HG02678 (cell line): ENCODE measurements around the gene TMEM52.
"Not testable (repeated sequence)": the region's sequence is repeated elsewhere in the genome, so short reads cannot be mapped to it uniquely, and the experiment has no call there.

Experiments
- ATAC-seq: cut with Tn5 transposase; IDR thresholded peaks from one replicate; pipeline ENCODE4 v1.9.1; 2021; ENCODE audit warnings: mild to moderate bottlenecking, moderate library complexity; ENCODE audit not compliant: unreplicated experiment

The TMEM52 gene

DNA sequence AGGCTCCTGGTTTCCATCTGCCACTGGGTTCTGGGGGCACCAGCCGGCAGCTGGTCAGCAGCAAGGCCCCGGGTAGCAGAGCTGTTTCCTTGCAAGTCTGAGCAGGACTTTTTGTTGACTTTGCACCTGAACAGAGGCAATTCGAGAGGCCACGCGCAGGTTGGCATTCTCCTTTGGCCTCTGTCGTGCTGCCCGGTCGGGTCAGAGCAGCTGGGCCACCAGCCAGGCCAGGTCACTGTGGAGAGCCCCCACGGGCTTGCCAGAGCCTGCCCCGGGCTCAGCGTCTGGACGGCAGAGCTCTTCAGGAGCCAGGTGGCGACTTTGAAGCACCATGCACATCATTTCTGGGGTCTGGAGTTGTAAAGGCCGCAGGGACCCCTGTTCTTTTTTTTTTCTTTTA lies 28.4 kb upstream of the TMEM52 start:
- ATAC-seq: no peak

DNA sequence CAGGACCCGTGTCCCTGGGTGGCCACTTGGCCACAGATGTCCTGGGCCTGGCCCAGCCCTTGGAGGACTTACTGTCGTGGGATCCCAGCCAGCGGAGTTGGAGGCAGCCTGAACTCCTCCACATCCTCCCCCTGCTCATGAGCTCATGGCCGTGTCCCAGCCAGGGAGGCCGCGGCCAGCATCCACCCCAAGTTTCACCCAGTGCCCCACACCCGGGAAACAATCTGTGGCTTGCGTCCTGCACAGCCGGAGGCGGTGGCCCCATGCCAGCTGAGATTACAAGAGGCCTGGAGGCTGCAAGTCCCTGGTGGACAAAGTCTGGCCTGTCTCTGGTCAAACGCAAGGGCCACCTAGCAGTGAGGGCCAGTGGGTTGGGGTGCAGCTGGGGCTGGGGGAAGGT lies 27.5 kb upstream of the TMEM52 start:
- no peak for ATAC-seq

DNA sequence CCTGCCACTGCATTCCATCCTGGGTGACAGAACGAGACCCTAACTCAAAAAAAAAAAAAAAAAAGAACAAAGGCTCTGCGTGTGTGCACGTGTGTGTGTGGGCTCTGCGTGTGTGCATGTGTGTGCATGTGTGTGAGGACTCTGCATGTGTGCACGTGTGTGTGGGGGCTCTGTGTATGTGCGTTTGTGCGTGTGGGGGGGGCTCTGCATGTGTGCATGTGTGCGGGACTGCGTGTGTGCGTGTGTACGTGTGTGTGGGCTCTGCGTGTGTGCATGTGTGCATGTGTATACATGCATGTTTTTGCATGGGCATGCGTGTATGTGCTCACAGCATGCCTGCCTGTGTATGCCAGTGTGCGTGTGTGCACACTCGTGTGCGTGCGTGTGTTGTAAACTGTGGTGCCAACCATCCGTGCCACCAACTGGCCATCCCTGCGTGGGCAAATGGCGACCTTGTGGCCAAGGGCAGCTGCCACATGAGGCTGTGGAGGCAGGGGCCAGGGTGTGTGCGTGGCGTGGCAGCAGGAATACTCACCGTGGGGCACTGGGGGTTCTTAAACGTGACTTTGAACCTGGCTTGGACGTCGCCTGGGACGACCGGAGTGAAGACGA lies 26.8 kb upstream of the TMEM52 start:
- ATAC-seq: no peak

DNA sequence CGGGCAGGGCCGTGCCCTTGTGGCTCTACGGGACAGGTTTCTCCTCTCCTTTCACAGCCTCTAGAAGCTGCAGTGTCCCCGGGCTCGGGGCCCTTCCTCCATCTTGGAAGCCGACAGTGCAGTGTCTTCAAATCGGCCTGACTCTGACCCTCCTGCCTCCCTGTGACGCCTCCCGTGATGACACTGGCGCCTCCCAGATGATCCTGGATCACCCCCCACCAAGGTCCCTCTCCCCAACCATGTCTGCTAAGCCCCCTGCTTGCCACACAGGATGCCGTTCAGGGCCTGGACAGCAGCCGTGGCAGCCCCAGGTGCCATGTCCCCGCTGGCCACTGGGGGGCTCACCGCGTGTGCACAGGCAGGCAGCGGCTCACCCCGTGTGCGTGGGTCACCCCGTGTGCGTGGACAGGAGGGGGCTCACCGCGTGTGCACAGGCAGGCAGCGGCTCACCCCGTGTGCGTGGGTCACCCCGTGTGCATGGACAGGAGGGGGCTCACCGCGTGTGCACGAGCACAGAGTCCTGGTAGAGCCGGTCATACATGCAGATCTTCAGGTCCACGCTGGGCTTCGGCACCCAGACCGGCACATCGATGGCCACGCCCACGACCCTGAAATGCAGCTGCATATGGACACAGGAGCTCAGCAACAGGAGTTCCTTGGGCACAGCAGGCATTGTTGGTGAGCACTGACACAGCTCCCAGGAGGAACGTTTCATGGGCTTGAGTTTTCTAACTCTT lies 24.9 kb upstream of the TMEM52 start:
- ATAC-seq: no peak

DNA sequence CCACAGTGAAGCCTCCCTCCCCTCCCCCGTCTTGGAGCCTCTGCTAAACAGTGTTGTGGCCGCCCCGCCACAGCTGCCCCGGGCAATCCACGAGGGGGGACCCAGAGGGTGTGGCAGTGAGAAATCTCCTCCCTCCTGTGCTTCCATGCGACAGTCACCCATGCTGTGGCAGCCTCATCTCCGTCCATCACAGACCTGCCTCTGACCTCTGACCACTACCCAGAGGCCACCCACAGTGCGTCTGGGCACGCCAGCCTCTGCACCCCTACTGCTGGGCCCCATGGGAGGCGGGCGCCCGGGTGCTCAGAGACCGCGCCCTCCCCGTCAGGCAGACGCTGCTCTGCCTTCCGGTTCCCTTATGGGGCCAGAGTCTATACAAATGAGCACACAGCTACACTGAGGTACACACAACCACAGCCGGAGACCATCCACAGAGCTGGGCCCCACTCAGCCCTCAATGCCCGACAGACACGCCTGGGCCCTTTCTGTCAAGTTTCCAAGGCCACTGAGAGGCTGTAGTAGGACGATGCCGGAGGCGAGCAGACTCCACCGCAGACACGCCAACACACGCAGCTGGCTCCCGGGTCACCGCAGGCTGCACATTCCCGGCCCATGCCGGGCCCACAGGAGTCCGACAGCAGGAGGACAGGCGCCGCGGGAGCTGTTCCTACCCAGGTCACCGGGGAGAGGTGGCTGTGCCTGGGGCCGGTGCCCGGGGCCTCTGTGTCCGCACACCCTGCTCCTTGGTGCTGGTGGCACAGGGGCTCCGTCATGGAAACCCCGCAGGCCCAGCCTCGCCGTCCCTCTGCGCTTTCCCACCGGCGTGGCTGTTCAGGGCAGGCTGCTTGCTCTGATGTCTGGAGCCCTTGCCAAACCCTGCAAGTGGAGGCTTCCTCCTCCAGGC lies 23.9 kb upstream of the TMEM52 start:
- ATAC-seq: no peak

DNA sequence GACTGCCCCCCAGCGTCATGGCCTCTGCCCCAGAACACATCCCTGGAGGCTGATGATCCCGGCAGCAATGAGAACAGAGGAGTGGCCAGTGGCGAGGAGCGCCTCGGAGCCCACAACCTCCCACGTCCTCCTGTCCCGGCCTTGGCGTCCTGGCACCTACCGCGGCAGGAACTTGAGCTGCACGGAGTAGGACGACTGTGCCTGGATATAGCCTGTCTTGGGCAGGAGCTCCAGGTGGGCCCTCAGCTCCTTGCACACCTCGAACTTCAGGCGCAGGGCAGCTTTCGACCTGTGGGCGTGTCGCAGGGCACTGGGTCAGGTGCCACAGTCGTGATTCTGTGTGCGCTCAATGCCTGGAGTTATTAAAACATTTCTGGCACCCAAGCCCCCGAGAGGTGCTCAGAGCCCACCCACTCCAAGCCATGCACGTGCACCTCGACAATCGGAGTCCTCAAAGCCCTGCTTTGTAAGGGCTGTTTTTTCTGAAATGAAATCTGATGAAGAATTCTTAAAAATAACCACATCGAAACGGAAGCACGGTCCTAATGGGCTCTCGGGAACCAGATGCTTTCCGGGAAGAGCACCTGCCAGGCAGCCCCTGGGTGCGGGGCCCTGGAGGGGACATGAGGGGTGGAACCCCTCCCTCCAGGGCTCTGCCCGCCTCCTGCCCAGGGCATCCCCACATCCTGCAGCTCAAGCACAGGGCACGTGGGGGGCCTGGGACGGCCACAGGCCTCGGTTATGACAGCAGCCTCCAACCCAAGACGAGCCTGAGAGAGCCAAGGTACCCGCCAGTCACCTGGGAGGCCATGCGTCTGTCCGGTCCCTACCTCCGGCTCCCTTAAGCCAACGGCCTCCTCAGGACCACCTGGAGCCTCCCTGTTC lies 23.0 kb upstream of the TMEM52 start:
- ATAC-seq: no peak

DNA sequence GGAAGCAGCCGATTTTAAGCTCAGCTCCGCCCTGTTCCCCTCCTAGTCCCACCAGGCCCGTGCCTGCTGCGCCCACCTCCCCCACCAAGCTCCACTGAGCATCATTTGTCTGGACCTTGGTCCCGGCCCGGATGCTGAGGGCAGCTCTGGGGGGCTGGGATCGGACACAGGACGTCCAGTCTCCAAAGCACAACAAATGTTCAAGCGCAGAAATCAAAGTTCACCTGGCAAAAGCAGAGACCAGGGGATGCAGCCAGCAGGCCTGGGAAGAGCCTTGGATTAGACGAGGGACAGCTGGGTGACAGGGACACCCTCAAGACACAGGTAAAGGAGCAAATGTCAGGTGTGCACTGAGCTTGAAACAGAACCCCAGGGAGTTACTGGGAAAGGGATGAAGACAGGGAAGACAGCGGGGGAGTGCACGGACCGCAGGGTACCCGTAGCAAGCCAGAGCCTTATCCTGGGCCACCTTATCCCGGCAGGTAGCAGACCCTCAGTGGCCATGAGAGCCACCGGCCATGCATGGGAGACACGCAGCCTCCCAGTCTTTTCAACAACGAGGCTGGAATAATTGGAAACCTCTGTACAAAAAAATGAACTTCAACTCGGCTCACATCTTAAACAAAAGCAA lies 22.2 kb upstream of the TMEM52 start:
- ATAC-seq: no peak

DNA sequence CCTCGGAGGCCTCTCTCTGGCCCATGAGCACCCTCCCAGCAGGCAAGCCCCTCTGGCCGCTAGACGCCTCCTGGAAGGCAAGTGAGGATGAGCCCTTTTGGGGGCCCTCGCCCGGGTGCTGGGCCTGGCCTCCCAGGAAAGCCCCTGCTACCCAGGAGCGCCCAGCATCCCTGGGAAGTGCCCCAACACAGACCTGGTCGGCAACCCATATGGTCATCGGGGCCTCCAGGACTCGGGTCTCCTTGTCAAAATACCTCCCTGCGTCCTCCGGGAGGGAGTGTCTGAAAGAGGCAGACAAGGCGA lies 21.0 kb upstream of the TMEM52 start:
- no peak for ATAC-seq

DNA sequence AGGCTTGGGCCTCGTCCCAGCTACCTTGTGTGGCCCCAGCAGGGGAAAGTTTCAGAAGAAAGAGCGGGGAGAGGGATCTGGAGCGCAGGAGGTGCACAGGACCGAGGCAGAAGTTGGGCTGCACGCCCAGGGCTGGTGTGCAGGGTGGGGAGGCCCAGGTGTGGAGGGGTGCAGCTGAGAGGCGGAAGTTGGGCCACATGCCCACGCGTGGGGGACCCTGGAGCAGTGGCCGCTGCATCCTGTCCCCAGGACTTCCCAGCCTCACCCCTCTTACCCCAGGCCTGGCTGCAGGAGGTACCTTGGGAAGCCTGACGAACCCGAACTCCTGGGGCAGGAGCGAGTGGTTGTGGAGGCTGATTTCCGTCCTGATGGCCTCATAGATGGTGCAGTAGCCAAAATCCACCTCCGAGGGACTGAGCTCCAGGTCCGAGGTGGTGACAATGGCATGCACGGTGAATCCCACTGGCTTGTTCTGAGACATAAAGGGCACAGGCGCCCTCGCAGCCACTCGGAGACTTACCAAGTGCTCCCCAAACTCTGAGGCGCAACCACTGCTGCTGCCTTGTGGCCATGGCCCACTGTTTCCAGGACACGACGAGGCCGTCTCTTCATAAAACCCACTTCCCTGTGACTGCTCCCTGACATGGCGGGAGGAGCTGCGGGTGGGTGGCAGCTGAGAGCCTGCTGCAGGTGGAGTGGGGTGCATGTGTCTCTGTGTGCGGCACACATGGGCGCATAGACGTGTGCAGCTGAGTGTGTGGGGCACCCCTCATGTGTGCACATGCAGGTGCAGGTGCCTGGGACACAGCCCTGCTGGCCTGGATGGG lies 20.4 kb upstream of the TMEM52 start:
- no peak for ATAC-seq

DNA sequence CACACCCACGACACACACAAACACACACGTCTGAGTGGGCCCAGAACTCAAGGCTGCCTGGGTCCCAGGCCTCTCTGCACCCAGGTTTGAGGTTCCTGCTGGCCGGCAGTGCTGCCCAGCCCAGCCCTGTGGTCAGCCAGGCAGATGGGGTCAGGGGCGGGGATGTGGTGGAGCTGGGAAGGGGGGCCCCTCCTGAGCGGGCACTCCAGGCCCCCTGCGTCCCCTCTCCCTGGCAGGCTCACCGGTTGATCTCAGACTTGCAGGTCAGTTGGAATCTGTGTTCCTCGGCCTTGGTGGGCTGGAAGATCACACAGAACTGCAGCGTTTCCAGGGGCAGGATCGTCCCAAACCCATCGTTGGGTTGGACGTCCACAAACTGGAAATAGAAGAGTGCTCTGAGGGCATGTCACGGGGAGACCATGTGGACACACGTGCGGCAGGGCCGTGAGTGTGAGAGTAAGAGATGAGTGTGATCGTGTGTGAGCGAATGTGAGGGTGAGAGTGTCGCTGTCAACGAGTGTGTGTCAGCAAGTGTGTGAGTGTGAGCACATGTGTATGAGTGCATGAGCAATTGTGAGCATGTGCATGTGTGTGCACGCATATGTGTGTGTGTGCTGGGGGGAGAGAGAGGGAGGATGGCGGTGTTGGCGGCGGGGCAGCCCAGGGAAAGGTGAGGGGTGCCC lies 19.7 kb upstream of the TMEM52 start:
- ATAC-seq: no peak

DNA sequence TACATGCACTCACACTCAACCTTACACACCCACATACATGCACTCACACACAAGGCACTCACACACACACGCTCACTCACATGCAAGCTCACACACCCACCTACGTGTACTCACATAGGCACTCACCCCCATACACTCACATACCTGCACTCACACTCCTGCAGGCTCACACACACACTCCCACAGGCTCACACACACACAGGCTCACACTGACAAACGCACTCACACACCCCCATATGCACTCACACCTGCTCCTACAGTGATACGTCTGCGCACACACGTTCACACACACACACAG lies 19.1 kb upstream of the TMEM52 start:
- no peak for ATAC-seq

DNA sequence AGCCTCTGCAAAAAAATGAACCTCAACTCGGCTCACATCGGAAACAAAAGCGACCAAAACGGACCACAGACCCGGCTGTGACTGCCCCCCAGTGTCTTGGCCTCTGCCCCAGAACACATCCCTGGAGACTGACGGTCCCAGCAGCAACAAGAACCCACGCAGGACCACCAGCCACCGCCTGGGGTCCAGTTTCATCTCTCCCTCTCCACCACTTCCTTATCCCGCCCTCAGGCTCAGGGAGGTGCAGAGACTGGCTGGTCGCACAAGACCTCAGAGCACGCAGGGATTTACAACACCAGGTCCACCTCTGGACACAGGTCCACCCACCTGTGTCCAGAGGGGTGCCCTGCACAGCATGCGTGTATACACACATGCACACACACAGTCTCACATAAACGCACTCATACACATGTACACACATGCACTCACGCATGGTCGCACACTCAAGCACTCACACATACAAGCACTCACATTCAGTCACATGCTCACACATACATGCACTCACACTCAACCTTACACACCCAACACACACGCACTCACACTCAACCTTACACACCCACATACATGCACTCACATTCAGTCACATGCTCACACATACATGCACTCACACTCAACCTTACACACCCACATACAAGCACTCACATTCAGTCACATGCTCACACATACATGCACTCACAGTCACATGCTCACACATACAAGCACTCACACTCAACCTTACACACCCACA lies 18.6 kb upstream of the TMEM52 start:
- ATAC-seq: no peak

DNA sequence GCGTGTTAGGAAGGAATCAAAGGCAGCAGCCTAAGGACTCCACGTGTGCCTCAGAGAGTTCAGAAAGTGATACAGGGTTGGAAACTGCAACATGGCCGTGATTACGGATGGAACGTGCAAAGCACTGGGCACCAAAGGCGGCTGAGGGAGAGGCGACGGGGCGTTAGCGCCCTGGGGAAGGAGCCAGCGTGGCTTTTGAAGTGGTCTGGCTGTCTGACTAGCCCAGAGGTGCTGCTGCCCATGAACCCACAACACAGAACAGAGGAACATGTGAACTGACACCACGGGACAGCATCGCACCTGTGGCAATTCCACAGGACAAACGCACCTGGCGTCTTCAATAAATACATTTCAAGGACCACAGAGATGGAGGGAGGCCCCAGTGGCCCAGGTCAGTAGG lies 18.0 kb upstream of the TMEM52 start:
- no peak for ATAC-seq

DNA sequence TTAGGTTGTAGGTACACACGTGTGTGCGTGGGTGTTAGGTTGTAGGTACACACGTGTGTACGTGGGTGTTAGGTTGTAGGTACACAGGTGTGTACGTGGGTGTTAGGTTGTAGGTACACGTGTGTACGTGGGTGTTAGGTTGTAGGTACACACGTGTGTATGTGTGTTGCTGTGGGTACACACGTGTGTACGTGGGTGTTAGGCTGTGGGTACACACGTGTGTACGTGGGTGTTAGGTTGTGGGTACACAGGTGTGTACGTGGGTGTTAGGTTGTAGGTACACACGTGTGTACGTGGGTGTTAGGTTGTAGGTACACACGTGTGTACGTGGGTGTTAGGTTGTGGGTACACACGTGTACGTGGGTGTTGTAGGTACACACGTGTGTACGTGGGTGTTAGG lies 15.8 kb upstream of the TMEM52 start:
- ATAC-seq: not testable (repeated sequence)

DNA sequence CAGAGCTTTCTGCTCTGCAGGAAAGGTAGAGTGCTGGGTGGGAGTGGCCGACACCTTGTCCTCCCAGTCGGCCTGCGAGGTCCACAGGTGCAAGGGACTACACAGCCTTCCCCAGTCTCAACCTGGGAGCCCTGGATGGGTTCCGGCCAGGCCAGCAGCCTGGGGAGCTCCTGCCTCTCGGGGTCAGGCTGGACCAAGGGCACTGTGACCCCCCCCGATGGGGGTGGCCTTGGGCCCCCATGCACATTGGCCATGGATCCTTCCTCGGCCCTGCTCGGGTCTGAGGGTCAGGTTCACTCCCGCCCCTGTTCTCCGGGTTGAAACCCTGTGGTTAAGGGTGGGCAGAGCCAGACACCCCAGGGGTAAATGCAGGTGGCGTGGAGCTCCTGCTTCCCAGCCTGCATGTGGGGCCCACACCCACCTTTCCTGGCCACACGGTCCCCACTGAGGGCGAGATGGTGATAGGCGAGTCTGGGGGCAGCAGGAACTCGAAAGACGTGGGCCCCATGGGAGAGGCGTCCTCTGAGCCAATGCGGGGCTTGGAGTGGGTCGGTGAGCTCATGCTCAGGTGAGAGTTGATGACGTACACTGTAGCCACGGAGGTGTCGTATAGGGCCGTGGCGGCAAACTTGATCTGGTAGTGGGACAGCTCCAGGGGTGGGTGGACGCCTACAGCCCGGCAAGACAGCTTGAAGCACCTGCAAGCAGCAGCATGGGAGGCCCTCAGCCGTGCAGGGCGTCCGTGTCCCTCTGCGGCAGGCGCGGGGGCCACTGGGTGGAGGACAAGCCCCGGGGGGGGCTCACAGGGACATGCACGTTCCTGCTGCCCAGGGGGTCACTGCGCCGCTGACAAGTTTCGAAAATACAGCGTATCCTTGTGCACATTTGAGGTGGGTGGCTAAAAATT lies 10.8 kb upstream of the TMEM52 start:
- ATAC-seq: no peak

DNA sequence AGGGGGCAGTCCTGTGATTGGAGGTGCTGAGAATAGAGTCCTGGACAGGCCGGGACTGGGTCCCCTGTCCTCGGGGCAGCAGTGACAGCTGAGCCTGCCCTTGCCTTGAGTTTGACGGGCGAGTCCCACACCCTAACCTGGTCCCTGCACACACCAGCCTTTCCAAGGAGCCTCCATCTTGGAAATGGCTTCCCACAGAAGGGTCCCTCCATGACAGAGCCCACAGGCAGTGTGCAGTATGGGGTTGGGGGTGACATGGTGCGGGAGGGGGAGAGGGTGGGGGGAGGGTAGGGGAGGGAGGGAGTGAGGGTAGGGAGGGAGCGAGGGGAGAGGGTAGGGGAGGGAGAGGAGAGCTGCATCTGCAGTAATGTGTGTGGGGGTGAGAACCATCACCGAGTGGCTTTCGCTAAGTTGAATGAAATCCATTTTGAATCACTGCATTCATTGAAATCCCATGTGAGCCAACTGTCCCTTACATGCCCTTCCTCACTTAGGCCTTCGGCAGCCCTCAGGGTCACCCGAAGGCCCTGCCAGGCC lies 10.1 kb upstream of the TMEM52 start:
- no peak for ATAC-seq
